Limb (tissue), 2 donors: Measurements from ENCODE around the gene KPNA1.
"Not testable (repeated sequence)": the region's sequence is repeated elsewhere in the genome, so short reads cannot be mapped to it uniquely, and the experiment has no call there.

Experiments used
- DNase-seq, 2 donors: peaks; one replicate each; pipeline ENCODE4 v3.0.0-alpha.2; 2016; ENCODE audit errors: extremely low spot score in 2 of 2

KPNA1 gene

DNA sequence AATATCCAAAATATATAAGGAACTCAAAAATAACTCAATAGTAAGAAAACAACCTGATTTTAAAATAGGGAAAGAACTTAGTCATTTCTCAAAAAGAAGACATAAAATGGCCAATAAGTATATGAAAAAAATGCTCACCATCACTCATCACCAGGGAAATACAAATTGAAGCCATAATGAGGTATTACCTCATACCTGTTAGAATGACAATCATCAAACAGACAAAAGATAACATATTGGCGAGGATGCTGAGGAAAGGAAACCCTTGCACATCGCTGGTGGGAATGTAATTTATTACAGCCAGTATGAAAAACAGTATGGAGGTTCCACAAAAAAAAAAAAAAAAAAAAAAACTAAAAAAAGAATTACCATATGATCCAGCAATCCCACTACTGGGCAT lies 38.2 kb downstream of the KPNA1 start:
- DNase-seq = no peak

DNA sequence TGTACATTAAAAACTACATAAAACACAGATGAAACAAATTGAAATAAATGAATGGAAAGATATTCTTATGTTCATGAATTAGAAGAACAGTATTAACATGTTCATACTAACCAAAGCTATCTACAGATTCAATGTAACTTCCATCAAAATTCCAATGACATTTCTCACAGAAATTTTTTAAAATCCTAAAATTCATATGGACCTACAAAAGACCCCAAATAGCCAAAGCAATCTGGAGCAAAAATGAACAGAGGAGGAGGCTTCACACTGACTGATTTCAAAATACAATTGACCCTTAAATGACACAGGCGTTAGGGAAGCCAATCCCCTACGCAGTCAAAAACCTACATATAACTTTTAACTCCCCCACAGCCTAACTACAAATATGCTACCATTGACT lies 39.4 kb downstream of the KPNA1 start:
- no peak for DNase-seq

DNA sequence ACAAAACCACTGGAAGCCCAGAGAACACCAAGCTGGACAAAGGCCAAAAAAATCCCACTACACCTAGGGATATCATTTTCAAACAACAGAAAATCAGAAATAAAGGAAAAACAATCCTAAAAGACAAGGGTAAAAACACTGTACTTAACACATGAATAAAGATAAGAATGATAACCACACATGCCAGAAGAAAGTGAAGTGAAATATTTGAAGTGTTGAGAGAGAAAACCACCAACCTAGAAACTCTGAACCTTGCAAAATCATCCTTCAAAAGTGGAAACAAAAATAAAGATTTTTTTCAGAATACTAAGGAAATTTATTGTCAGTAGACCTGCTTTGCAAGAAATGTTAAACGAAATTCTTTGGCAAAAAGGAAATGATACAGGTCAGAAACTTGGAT lies 45.1 kb downstream of the KPNA1 start:
- no peak for DNase-seq

DNA sequence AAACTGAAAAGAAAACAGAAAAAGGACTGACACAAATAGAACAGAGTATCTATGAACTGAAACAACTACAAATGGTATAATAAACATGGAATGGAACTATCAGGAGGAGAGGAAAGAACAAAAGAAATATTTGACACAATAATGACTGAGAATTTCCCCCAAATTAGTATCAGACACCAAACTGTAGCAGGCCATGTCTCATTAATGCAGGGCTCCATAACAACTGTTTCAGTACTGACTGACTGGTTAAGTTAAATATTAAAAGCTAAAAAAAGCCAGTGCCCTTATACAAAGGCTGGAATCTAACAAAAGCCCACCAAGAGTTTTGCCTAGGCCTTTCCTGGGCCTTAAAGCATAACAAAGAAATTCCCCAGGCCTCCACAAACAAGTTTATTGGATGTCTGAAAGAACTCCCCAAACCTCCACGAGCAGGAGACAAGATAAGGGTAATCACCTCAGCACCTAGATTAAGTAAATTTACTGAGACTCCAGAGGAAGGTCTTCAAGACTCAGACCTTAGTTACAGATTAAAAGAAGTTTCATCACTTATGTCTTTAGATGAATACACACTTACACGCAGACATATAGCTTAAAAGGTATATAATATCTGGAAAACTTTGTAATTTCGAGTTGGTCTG lies 45.7 kb downstream of the KPNA1 start:
- no peak for DNase-seq

DNA sequence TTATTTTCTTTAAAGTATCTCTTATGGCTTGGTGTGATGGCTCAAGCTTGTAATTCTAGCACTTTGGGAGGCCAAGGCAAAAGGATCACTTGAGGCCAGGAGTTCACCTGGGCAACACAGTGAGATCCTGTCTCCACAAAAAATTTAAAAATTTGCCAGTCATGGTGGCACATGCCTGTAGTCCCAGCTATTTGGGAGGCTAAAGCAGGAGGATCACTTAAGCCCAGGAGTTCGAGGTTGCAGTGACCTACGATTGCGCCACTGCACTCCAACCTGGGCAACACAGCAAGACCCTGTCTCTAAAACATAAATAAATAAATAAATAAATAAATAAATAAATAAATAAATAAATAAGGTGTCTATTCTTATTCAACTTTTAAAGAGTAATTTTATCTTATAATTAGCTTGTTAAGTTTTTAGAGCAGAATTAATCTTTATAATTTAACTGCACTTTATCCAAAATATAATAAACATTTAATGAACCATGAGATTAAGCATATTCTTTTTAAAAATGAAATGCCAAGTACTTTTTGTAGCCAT lies 48.0 kb downstream of the KPNA1 start:
- DNase-seq = no peak

DNA sequence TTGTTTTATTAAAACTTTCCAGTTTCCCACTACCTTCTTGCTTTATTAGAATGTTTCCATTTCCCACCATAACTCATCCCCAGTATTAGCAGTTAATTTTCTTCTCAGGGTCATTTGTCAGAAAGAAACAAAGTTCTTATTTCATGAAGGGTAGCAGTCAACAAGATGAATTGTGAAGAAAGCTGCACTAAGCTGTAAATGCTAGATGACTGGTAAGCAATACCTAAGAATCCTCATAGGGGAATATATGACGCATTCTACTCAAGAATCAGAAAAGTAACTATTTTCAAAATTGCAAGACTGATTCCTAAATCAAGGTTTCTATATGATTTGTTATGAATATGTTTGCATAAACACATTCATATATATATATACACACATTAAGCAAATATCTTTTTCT lies 50.1 kb downstream of the KPNA1 start:
- no peak for DNase-seq

DNA sequence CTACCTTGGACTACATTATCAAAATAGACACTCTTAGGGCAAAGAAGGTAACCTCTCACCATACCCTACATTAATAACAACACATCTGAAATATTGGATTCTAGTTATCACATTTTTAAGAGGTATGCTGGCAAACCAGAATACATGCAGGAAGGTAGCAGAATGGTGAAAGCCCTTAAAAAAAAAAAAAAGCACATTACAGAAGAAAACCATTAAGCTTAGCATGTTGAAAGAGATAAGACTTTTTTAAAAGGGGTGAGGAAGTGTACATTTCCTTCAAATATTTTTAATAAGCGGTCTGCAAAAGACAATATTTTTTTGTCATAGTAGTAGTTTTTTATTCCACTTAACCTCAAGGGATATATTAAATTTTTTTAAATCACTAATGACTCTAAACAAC lies 52.3 kb downstream of the KPNA1 start:
- no peak for DNase-seq

DNA sequence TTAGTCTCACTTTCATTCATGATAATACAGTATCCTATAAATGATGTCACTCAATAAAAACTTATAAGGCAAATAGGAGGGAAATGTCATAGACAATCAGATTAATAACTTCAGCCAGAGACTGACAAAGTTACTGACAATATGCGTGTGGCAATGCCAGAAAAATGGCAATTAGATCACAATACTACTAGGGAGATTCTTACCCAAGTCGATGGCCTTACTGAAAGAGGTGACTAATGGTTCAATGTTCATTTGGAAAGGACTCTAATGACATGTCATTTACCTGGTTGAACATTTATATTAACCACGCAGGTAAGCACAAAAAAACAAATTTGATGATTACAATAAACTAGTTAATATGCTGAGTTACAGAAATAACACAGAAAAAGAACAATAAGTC lies 52.9 kb downstream of the KPNA1 start:
- no peak for DNase-seq

DNA sequence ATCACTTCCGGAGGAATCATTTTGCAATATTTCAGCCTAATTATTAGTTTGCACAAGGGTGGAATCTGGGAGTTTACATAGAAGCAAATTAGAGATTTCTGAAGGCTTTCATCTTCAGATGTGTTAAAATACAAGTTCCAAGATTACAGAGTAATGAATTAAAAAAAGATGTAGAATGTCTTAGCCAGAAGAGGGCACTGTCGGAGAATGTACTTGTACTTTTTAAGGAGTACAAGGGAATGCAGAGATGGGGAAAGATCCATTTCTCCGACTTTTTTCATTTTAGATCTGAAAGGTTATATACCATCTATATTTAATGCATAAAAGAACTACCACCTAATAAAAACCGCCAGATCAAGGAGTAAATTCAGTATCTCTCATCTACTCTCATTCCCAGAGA lies 55.7 kb downstream of the KPNA1 start:
- DNase-seq = peak in 1 of 2 donors; percentile 37

DNA sequence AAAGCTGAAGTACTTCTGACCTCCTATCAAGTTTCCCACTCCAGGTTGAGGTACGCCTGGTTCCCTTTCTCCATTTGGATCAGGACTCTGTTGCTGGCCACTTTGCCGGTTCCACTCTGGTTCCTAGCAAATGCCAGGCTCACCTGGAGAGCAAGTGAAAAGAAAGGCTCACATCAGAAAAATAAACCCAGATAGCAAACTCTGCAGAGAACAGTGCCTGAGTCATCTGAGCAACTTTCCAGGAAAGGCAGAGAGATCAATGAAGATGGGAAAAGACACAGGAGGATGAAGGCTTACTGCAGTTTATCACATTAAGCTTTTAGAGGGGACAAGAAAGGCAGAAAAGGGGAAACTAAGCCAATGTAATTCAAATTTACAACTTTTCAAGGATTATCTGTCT lies 57.0 kb downstream of the KPNA1 start:
- DNase-seq = no peak

DNA sequence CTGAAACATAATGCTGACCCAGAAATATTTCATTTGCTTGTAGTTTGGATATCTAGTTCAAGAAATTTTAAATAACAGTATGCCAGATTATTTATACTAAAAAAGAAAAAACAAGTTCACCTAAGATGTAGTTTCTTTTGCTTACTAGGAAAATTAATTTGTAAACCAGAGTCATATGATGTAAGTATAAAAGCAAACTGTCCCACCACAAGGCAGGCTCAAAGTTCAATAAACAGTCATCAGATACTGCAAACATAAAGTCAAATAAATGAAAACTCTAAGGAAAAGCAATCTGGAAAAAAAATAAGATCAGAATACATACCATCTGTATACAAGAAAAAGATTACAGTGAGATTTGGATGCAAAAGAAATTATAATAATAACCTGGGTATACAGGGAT lies 58.7 kb downstream of the KPNA1 start:
- DNase-seq = no peak

DNA sequence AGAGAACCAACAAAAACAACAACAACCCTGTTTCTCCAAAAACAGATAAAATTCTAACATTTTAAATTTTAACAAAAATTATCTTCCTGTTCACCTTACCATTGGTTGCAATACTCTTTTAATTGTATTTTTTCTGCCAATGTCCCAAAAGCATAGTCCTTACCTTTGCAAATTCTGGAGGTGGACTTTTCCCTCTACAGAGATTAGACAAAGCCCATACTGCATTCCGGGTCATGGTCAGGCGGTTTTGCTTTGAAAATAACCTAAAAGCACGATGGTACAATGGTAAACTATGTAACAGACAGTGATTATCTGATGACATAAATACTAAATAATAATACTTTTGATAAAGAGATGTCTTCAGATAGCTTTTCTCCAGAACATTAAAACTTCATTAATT lies 63.4 kb downstream of the KPNA1 start:
- no peak for DNase-seq

DNA sequence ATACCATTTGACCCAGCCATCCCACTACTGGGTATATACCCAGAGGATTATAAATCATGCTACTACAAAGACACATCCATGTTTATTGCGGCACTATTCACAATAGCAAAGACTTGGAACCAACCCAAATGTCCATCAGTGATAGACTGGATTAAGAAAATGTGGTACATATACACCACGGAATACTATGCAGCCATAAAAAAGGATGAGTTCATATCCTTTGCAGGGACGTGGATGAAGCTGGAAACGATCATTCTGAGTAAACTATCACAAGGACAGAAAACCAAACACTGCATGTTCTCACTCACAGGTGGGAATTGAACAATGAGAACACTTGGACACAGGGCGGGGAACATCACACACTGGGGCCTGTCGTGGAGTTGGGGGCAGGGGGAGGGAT lies 66.5 kb downstream of the KPNA1 start:
- not testable (repeated sequence) for DNase-seq

DNA sequence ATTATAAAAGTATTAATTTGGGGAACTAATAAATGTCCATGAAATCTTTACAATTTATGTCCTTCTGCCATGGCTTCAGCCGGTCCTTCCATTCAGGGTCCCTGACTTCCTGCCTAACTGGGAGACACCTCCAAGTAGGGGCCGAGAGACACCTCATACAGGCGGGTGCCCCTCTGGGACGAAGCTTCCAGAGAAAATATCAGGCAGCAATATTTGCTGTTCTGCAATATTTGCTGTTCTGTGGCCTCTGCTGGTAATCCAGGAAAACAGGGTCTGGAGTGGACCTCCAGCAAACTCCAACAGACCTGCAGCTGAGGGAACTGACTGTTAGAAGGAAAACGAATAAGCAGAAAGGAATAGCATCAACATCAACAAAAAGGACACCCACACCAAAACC lies 70.2 kb downstream of the KPNA1 start:
- DNase-seq = not testable (repeated sequence)

DNA sequence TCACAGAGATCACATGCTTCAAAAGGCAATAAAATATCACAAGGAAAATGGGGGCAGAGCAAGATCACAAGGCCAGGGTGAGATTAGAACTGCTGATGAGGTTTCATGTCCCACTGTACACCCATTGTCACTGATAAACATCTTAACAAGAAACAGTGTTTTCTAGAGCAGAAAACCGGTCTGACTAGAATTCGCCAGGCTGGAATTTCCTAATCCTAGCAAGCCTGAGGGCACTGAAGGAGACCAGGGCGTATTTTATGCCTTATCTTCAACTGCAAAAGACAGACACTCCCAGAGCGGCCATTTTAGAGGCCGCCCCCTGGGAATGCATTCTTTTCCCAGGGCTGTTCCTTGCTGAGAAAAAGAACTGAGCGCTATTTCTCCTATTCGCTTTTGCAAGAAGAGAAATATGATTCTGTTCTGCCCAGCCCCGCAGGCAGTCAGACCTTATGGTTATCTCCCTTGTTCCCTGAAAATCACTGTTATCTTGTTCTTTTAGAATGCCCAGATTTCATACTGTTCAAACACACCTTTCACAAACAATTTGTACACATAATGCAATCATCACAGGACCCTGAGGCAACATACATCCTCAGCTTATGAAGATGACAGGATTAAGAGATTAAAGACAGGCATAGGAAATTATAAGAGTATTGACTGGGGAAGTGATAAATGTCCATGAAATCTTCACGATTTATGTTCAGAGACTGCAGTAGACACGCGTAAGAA lies 70.8 kb downstream of the KPNA1 start:
- not testable (repeated sequence) for DNase-seq

DNA sequence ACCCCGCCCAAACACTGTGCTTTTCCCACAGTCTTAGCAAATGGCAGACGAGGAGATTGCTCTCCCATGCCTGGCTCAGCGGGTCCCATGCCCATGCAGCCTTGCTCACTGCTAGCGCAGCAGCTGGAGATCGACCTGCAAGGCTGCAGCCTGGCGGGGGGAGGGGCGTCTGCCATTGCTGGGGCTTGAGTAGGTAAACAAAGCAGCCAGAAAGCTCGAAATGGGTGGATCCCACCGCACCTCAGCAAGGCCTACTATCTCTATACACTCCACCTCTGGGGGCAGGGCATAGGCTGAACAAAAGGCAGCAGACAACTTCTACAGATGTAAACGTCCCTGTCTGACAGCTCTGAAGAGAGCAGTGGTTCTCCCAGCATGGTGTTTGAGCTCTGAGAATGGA lies 71.6 kb downstream of the KPNA1 start:
- no peak for DNase-seq

DNA sequence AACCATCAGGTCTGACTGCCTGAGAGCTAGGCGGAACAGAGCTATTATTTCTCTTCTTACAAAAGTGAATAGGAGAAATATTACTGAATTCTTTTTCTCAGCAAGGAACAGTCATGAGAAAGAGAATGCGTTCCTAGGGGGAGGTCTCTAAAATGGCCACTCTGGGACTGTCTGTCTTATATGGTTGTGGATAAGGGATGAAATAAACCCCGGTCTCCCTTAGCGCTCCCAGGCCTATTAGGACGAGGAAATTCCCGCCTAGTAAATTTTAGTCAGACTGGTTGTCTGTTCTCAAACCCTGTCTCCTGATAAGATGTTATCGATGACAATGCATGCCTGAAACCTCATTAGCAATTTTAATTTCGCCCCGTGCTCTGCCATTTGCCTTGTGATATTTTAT lies 78.8 kb downstream of the KPNA1 start:
- DNase-seq = no peak

DNA sequence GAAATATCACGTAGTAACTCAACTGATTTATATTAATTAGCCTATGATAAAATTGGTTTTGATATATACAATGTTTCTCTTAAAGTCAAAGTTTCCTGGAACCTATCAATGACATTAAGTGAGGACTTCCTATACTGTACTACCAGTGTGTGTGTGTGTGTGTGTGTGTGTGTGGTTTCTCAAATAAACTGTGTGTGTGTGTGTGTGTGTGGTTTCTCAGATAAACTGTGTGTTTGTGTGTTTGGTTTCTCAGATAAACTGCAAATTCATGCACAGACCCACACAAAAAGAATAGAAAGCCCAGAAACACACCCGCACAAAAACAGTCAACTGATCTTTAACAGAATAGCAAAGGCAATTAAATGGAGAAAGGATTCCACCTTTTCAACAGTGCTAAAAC lies 84.4 kb downstream of the KPNA1 start:
- no peak for DNase-seq

DNA sequence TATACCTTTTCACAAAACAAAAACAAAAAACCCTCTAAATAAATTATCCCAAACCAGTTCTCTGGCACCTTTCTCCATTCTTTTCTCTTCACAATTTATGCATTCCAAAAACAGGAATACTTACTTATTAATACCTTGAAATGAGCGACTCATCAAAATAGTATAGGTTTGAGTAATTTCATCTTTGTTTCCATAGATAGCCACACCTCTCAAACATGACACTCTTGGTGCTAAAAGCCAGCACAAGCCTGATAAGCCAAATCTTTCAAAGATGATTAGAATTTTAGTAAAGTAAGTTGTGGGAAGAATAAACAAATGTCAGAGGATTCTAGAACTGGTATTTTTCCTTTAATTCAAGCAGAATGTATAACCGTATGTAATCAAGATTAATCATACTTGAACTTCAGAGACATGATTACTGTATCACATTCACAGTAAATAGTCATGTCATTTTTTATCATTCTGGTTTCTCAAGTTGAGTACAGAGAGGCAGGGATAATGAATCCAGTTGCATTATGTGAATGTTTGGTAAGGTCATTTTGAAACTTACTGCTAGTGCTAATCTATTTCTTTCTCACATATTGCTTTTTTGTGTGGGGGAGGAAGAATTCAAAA lies 86.8 kb downstream of the KPNA1 start:
- DNase-seq = no peak

DNA sequence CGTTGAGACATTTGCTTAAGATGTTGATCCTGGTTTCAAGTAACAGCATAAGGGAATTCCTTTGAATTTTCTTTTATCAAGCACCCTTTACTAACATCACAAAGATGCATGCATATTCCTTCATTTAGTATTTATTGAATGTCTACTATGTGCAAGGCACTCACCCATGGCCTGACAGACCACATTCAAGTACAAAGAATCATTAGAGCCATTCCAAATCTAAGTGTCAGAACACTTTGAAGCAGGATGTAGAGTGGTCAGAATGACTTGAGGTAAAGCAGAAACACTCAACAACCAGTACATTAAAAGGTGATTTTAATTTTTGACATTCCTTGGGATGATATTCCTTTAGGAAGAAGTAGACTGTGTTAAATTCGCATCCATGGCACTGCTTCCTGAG lies 92.9 kb downstream of the KPNA1 start:
- DNase-seq = no peak

DNA sequence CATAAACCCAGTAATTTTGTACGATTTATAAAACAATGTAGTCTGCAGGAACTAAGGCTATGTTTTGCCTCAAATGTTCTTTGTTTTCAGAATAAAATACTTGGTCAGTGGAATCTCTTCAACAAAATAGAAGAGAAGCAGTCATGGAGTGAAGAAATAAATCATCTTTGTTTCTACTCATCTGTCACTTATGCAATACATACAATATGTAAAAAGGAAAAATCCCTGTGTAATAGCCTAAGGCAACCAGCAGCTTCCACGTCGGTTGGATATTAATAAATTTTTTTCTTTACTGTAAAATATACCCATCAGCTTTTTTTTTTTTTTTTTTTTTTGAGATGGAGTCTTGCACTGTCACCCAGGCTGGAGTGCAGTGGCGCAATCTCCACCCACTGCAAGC lies 93.6 kb downstream of the KPNA1 start:
- DNase-seq = no peak

DNA sequence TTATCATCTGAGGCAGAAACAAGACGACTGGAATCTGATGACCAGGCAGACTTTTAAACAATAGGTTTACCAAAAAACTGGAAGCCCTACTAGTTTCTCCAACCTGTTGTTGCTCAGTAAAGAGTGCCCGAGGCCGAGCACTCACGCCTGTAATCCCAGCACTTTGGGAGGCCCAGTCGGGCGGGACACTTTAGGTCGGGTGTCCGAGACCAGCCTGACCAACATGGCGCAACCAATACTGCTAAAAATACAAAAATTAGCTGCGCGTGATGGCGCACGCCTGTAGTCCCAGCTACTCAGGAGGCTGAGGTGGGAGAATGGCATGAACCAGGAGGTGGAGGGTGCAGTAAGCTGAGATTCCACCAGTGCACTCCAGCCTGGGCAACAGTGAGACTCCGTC lies 97.8 kb downstream of the KPNA1 start:
- DNase-seq = no peak
